Prostate gland (tissue), 2 donors: ENCODE results near the gene TRPT1. TPM values are rescaled to one million over a fixed set of nuclear protein-coding genes. Genes with fewer than 3 reads are reported as not detected.
A peak's percentile ranks its signal among the peaks of the same experiment; 100 is the strongest.
"Not testable (repeated sequence)": the region's sequence is repeated elsewhere in the genome, so short reads cannot be mapped to it uniquely, and the experiment has no call there.

Experiments used
- DNase-seq: peaks from one replicate; pipeline ENCODE4 v3.0.0-alpha.2; 2019; ENCODE audit warnings: low spot score
- H3K27ac ChIP-seq, 2 donors: fragments of 200-600 bp; sonication (generic); 2 replicates each; pipeline ENCODE4 v1.5.1; 2017 to 2019
- H3K27me3 ChIP-seq: fragments of 200-600 bp; sonication (generic); replicated peaks from 2 replicates; pipeline ENCODE4 v1.5.1; 2019; ENCODE audit not compliant: insufficient read depth
- H3K36me3 ChIP-seq, 2 donors: fragments of 200-600 bp; sonication (generic); 1 replicate in 1 of 2; 2 replicates in 1 of 2; pipeline versions ENCODE4 v1.5.1 to v1.8.1; 2017 to 2019
- H3K4me1 ChIP-seq: fragments of 200-600 bp; sonication (generic); replicated peaks from 2 replicates; pipeline ENCODE4 v1.5.1; 2019
- H3K4me3 ChIP-seq, 2 donors: fragments of 200-600 bp; sonication (generic); 2 replicates each; pipeline ENCODE4 v1.5.1; 2017 to 2019
- H3K9me3 ChIP-seq: fragments of 200-600 bp; sonication (generic); 2 replicates; pipeline ENCODE4 v1.5.1; 2017
- CTCF ChIP-seq, 4 experiments: fragments of 200-600 bp in 2 of 4; fragments of 450-650 bp in 2 of 4; sonication (generic) in 2 of 4; IDR thresholded peaks; 1 replicate in 3 of 4; 2 replicates in 1 of 4; pipeline ENCODE4 v1.5.1; 2016 to 2019; ENCODE audit warnings: antibody characterized with exemption in 4 of 4, mild to moderate bottlenecking in 2 of 4, moderate library complexity in 2 of 4
- POLR2A ChIP-seq: fragments of 450-650 bp; IDR thresholded peaks from one replicate; pipeline ENCODE4 v1.6.1; 2016; ENCODE audit warnings: antibody characterized with exemption, mild to moderate bottlenecking
- POLR2AphosphoS5 ChIP-seq: sonication (generic); formaldehyde crosslinking; IDR thresholded peaks from one replicate; pipeline ENCODE4 v1.6.1; 2017; ENCODE audit warnings: antibody characterized with exemption
- WGBS: methylation state at CpG from one replicate; pipeline ENCODE4 v1.1.5; 2018; 5-methylcytosine and 5-hydroxymethylcytosine counted together
- intact Hi-C: fragments of 100-400 bp; cut with DNase I; formaldehyde crosslinking; loops from one replicate; pipeline ENCODE4 v1.14.2; 2022
- total RNA-seq, 2 donors: library from RNA; depleted of rRNA; stranded (reverse); fragments of >200 nt; gene quantifications; one replicate each; pipeline ENCODE4 v1.1.0, GENCODE V29; 2016

TRPT1 gene
- total RNA-seq, 2 donors from 2014 or later: 63.6 to 87.7 TPM

GRCh38 chr11:64249038-64249437, 23.1 kb upstream of the TRPT1 start:
- Histone ChIP-seq H3K36me3 (no peaks in the 10 kb centered on the region), H3K4me3 (no peak overlapping the region), H3K27ac (no peak overlapping the region), H3K4me1 (peaks cover 22% of the 10 kb centered on the region), H3K27me3 (no peaks in the 10 kb centered on the region), H3K9me3 (no peaks in the 10 kb centered on the region)
- intact Hi-C loops: no loop called here
- no peak for DNase-seq
- WGBS: 97% methylated on average over 4 of the region's 4 CpGs
- TF ChIP-seq CTCF (IDR thresholded peaks at IDR 0.05): no peak
- no peak for TF ChIP-seq POLR2A
- TF ChIP-seq POLR2AphosphoS5: no peak

- DNase-seq: no peak
- WGBS: 72% methylated on average over 6 of the region's 7 CpGs
- TF ChIP-seq CTCF (IDR thresholded peaks at IDR 0.05) (no peak), POLR2AphosphoS5 (no peak), POLR2A (no peak)
- Histone ChIP-seq H3K27ac (no peak overlapping the region), H3K4me1 (peaks cover 22% of the 10 kb centered on the region), H3K27me3 (no peaks in the 10 kb centered on the region), H3K9me3 (no peaks in the 10 kb centered on the region), H3K4me3 (no peak overlapping the region), H3K36me3 (no peaks in the 10 kb centered on the region)
- intact Hi-C loops: no loop called here
Observed at GRCh38 chr11:64248578-64248977, 22.6 kb upstream of the TRPT1 start.

GRCh38 chr11:64247729-64248531, 21.9 kb upstream of the TRPT1 start:
- Histone ChIP-seq H3K4me1 (peaks cover 20% of the 10 kb centered on the region), H3K27ac (peak overlapping the region; percentile 82 to 84), H3K27me3 (no peaks in the 10 kb centered on the region), H3K36me3 (no peaks in the 10 kb centered on the region), H3K4me3 (peak overlapping the region; percentile 47 to 52), H3K9me3 (no peaks in the 10 kb centered on the region)
- TF ChIP-seq POLR2AphosphoS5 (no peak), CTCF (IDR thresholded peaks at IDR 0.05) (no peak), POLR2A (no peak)
- DNase-seq: no peak
- intact Hi-C loops: no loop called here
- WGBS: 41% methylated on average over 31 of the region's 31 CpGs

- H3K4me3 ChIP-seq: peak within 1 kb of the TSS; percentile 47 to 52
- H3K36me3 ChIP-seq: no peaks in the 10 kb centered on the region
- H3K9me3 ChIP-seq: no peaks in the 10 kb centered on the region
- intact Hi-C loops: no loop called here
- H3K27ac ChIP-seq: peak within 1 kb of the TSS; percentile 82 to 84
- peak in 3 of 4 experiments; percentile 9 to 51 (median 33) for TF ChIP-seq CTCF (IDR thresholded peaks at IDR 0.05)
- peak; percentile 33 for TF ChIP-seq POLR2A
- TF ChIP-seq POLR2AphosphoS5: peak; percentile 67
- peak; percentile 83 for DNase-seq
- H3K4me1 ChIP-seq: peaks cover 15% of the 10 kb centered on the region
- no peaks in the 10 kb centered on the region for H3K27me3 ChIP-seq
- 1% methylated on average over 51 of the region's 74 CpGs for WGBS
Observed at GRCh38 chr11:64246871-64247728, 21.1 kb upstream of the TRPT1 start, which contains the start of gene PPP1R14B. Gene PPP1R14B, minus strand, starts transcription at chr11:64246943. Its CDS starts 270 bp downstream, at chr11:64246673.

GRCh38 chr11:64246621-64246870, 20.6 kb upstream of the TRPT1 start:
- Histone ChIP-seq H3K27ac (peak overlapping the region; percentile 71 to 84), H3K4me3 (peak overlapping the region; percentile 47 to 52), H3K4me1 (peaks cover 15% of the 10 kb centered on the region)
- intact Hi-C loops, H3K36me3 ChIP-seq, DNase-seq, H3K9me3 ChIP-seq, H3K27me3 ChIP-seq: not testable (repeated sequence)
- WGBS: 1% methylated on average over 23 of the region's 43 CpGs
